Activated naive CD4-positive, alpha-beta T cell treated with Interleukin-2 at 50 U/mL for 16 hours (primary cell): ENCODE data around the gene SLC18A3.

Source experiments
- DNase-seq: peaks from one replicate; pipeline ENCODE4 v3.0.0-alpha.2; 2020

Gene SLC18A3

DNA sequence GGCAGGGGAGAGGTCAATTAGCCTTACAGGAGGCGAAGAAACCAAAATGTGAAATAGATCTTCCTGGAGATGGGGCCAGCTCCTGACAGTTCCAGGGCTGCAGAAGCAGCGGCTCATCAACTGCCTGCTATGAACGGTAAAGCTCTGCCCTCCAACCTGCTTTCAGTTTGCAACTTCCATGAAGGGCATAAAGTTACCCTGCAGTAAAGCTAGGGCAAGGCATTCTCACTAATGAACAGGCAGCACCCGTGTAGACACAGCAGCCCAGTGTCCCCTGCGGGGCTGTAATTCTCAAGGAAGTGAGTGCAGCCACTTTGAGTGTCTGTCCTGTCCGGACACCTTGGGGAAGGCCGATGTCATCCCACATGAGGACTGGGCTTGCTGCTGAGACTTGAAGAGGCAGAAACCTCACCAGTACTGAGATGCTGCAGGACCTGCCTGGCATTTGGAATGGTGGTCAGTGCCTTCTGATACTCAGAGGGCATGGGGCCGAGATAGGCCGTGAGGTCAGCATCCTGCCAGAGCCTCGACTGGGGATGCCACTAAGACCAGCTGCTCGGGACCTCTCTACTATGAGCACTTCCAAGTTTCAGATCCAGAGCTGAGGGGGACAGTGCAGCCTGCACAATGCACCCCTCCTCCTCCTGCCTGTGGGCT, 43.3 kb downstream of the SLC18A3 start:
- no peak for DNase-seq

DNA sequence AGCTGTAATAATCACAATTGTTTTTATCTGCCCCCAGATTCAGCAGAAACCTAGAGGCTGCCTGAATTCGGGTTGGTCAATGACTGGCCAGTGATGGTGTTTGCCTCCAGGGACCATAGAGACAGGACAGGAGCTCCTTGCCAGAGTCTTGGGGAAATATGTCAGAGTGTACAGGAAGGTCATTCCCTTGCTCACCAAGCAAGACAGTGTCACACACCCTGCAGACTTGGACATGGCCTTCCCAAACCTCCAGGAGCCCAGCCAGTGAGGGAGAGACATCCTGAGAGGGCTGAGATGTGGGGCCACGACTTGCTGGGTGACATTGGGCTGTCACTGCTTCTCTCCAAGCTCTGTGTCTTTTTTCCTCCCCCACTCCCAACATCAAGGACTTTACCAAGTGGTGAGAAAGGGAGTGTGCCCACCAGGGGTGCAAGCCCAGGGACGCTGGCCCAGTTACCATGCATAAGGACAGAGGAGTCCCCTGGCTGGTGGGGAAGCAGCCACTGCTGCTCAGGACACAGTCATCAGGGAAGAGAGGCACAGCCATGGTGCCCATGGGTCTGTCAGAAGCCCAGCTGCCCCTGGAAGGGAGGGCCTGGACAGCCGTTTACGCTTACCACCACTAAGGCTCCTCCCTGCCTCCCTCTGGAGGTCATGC, 44.1 kb downstream of the SLC18A3 start:
- no peak for DNase-seq

GRCh38 chr10:49655099-49655498, 45.0 kb downstream of the SLC18A3 start:
- no peak for DNase-seq

DNA sequence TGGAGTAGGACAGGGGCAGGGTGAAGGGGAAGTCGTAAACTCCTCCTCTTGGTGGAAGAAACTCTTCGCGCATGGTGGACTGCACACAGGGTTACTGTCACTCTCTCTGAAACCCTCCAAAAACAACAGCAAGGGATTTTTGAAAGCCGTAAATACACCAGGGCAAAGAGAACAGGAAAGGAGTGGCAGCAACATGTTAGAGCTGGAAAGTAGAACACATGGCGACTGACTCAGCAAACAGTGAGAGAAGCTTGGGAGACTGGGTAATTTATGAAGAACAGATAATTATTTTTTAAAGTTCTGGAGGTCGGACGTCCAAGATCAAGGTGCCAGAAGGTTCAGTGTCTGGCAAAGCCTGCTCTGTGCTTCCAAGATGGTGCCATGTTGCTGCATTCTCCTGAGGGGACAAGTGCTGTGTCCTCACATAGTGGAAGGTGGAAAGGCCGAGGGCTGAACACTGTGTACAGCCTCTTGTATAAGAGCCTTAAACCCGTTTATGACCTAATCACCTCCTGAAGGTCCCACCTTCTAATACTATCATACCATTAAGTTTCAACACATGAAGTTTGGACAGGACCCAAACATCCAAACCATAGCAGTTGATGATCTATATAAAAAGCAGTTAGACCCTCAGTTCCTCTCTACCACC, 46.9 kb downstream of the SLC18A3 start:
- DNase-seq: no peak

DNA sequence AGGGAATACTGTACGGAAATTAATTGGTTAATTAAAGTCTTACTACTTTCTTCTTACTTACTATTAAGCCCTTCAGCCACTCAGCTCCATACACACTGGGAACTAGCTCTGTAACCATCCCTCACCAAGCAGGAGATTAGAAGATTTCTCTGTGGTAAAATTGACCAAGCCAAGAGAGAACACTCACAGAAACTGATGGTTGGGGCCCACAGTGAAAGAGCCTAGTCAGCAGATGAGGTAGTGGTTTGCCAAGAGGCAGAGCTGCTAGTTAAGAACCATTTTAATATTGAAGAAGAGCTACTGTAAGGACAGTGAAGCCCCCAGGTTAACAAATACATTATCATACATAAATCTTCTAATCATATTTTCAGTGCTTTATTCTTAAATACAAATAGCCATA, 47.5 kb downstream of the SLC18A3 start:
- DNase-seq: no peak

- DNase-seq: no peak
Measured at GRCh38 chr10:49661140-49661856, 51.2 kb downstream of the SLC18A3 start.
